IMR-90 (cell line): ENCODE measurements around the gene LTBP1. TPM values are rescaled to one million over a fixed set of nuclear protein-coding genes. Genes with fewer than 3 reads are reported as not detected.

ENCODE experiments used
- ATAC-seq: fragments of 200-7000 bp; cut with Tn5 transposase; 2 replicates; pipeline ENCODE4 v1.9.1; 2020; ENCODE audit warnings: low read depth, mild to moderate bottlenecking, moderate library complexity
- BruUV-seq: library from RNA; stranded (reverse); fragments of 400-500 nt; replicated peaks from 2 replicates; lab custom pipeline; 2021; lab: Mats Ljungman, UMichigan
- CTCF ChIA-PET: fragments of 300-600 bp; formaldehyde crosslinking; extraction: SDS; loops from one replicate; lab custom pipeline; 2021; ENCODE audit warnings: antibody characterized with exemption; lab: Yijun Ruan, JAX
- POLR2A ChIA-PET: fragments of 300-600 bp; sonication (Branson Sonifier 250); formaldehyde crosslinking; loops from one replicate; lab custom pipeline; 2022; ENCODE audit warnings: antibody characterized with exemption; ENCODE audit not compliant: unreplicated experiment; lab: Charles Lee
- DNase-seq: peaks from one replicate; pipeline ENCODE4 v3.0.0; 2013
- H2AFZ ChIP-seq: replicated peaks from 2 replicates; pipeline ENCODE3; 2013; ENCODE audit warnings: low read length, mild to moderate bottlenecking; ENCODE audit not compliant: poor library complexity
- H2AK5ac ChIP-seq: 2 replicates; pipeline ENCODE4 v1.6.1; 2013; ENCODE audit warnings: low read depth, low read length, inconsistent platforms
- H2AK9ac ChIP-seq: replicated peaks from 2 replicates; pipeline ENCODE3; 2013; ENCODE audit warnings: mild to moderate bottlenecking, low read depth, low read length, moderate library complexity; ENCODE audit not compliant: poor library complexity
- H2BK120ac ChIP-seq: 2 replicates; pipeline ENCODE4 v1.6.1; 2013; ENCODE audit warnings: low read depth, low read length, inconsistent platforms
- H2BK15ac ChIP-seq: 3 replicates; pipeline ENCODE4 v1.6.1; 2013; ENCODE audit warnings: low read depth, low read length, inconsistent platforms
- H2BK20ac ChIP-seq: 2 replicates; pipeline ENCODE4 v1.6.1; 2013; ENCODE audit warnings: low read depth, mild to moderate bottlenecking, inconsistent platforms, low read length, moderate library complexity
- H2BK5ac ChIP-seq: 2 replicates; pipeline ENCODE4 v1.6.1; 2013; ENCODE audit warnings: mild to moderate bottlenecking, low read depth, low read length, inconsistent platforms; ENCODE audit not compliant: poor library complexity, severe bottlenecking
- H3K14ac ChIP-seq: replicated peaks from 2 replicates; pipeline ENCODE4 v1.6.1; 2013; ENCODE audit warnings: low read depth, low read length, inconsistent platforms
- H3K18ac ChIP-seq: 2 replicates; pipeline ENCODE4 v1.6.1; 2013; ENCODE audit warnings: low read depth, low read length, control low read depth
- H3K23ac ChIP-seq: 2 replicates; pipeline ENCODE4 v1.6.1; 2013; ENCODE audit warnings: low read depth, low read length, inconsistent platforms
- H3K27ac ChIP-seq: 2 replicates; pipeline ENCODE4 v1.5.1; 2013; ENCODE audit warnings: mild to moderate bottlenecking, control low read depth, low read length; ENCODE audit not compliant: insufficient read depth
- H3K27me3 ChIP-seq: 2 replicates; pipeline ENCODE4 v1.6.1; 2013; ENCODE audit warnings: low read length; ENCODE audit not compliant: control insufficient read depth, insufficient read depth
- H3K36me3 ChIP-seq: 2 replicates; pipeline ENCODE4 v1.6.1; 2013; ENCODE audit warnings: low read length, mixed read lengths; ENCODE audit not compliant: control insufficient read depth, insufficient read depth
- H3K4ac ChIP-seq: 2 replicates; pipeline ENCODE4 v1.6.1; 2013; ENCODE audit warnings: low read depth, low read length, inconsistent platforms
- H3K4me1 ChIP-seq: 2 replicates; pipeline ENCODE4 v1.6.1; 2013; ENCODE audit warnings: low read length, mixed read lengths; ENCODE audit not compliant: control insufficient read depth, insufficient read depth
- H3K4me2 ChIP-seq: 2 replicates; pipeline ENCODE4 v1.6.1; 2013; ENCODE audit warnings: low read depth, mild to moderate bottlenecking, control low read depth, low read length, moderate library complexity
- H3K4me3 ChIP-seq: 2 replicates; pipeline ENCODE4 v1.5.1; 2013; ENCODE audit warnings: low read depth, mild to moderate bottlenecking, control low read depth, low read length, moderate library complexity; ENCODE audit not compliant: insufficient read depth
- H3K56ac ChIP-seq: 2 replicates; pipeline ENCODE4 v1.6.1; 2013; ENCODE audit warnings: low read length, inconsistent platforms; ENCODE audit not compliant: insufficient read depth; ENCODE audit errors: extremely low read depth
- H3K79me1 ChIP-seq, 2 experiments: 2 replicates each; pipeline ENCODE4 v1.6.1; 2013; ENCODE audit warnings: low read length in 2 of 2, inconsistent platforms in 1 of 2, low read depth in 1 of 2
- H3K9ac ChIP-seq: 2 replicates; pipeline ENCODE4 v1.6.1; 2013; ENCODE audit warnings: low read depth, low read length, control low read depth
- H3K9me1 ChIP-seq: 2 replicates; pipeline ENCODE4 v1.6.1; 2013; ENCODE audit warnings: low read length, inconsistent platforms; ENCODE audit not compliant: insufficient read depth
- H3K9me3 ChIP-seq: 2 replicates; pipeline ENCODE4 v1.6.1; 2013; ENCODE audit warnings: low read length; ENCODE audit not compliant: control insufficient read depth, insufficient read depth
- H4K20me1 ChIP-seq: 2 replicates; pipeline ENCODE4 v1.6.1; 2013; ENCODE audit warnings: low read length, inconsistent platforms; ENCODE audit not compliant: insufficient read depth
- H4K5ac ChIP-seq: 2 replicates; pipeline ENCODE4 v1.6.1; 2013; ENCODE audit warnings: mild to moderate bottlenecking, low read depth, low read length, control low read depth
- H4K8ac ChIP-seq, 2 experiments: 2 replicates each; pipeline ENCODE4 v1.6.1; 2013; ENCODE audit warnings: low read depth in 2 of 2, low read length in 2 of 2, control low read depth in 1 of 2, inconsistent platforms in 1 of 2
- H4K91ac ChIP-seq: 2 replicates; pipeline ENCODE4 v1.6.1; 2013; ENCODE audit warnings: low read depth, low read length, inconsistent platforms; ENCODE audit not compliant: insufficient read depth
- BHLHE40 ChIP-seq: fragments of 150-350 bp; IDR thresholded peaks from 2 replicates; pipeline ENCODE4 v1.6.1; 2016; ENCODE audit warnings: mild to moderate bottlenecking, low read depth, low read length
- CEBPB ChIP-seq: IDR thresholded peaks from 2 replicates; pipeline ENCODE4 v1.6.1; 2012; ENCODE audit warnings: low read depth, low read length, improper control_type of control experiment
- MAFK ChIP-seq: IDR thresholded peaks from 2 replicates; pipeline ENCODE4 v1.6.1; 2012; ENCODE audit warnings: low read depth, low read length, improper control_type of control experiment
- POLR2A ChIP-seq: IDR thresholded peaks from 2 replicates; pipeline ENCODE4 v1.6.1; 2012; ENCODE audit warnings: mild to moderate bottlenecking, low read depth, low read length
- RCOR1 ChIP-seq: IDR thresholded peaks from 2 replicates; pipeline ENCODE4 v1.6.1; 2012; ENCODE audit warnings: mild to moderate bottlenecking, low read length, improper control_type of control experiment; ENCODE audit not compliant: insufficient replicate concordance
- SMC3 ChIP-seq: fragments of 150-350 bp; IDR thresholded peaks from 2 replicates; pipeline ENCODE4 v1.6.1; 2016; ENCODE audit warnings: low read depth, mild to moderate bottlenecking, antibody characterized with exemption, low read length, moderate library complexity
- USF2 ChIP-seq: fragments of 150-350 bp; IDR thresholded peaks from 2 replicates; pipeline ENCODE4 v1.6.1; 2017; ENCODE audit warnings: mild to moderate bottlenecking, antibody characterized with exemption, low read length, low read depth
- WGBS, 2 experiments: methylation state at CpG; one replicate each; pipeline versions ENCODE4 v1.1.5 to v1.1.7; 2013; ENCODE audit warnings: missing lambda C conversion rate in 2 of 2; ENCODE audit not compliant: insufficient read length in 1 of 2; ENCODE audit errors: extremely low coverage in 2 of 2; 5-methylcytosine and 5-hydroxymethylcytosine counted together
- dilution Hi-C: fragments of 300-500 bp; cut with HindIII; formaldehyde crosslinking; loops from one replicate; pipeline ENCODE4 v1.14.3; 2018; ENCODE audit warnings: low sequenced_read_pairs; ENCODE audit not compliant: unreplicated experiment
- in situ Hi-C: fragments of 300-500 bp; cut with MboI; formaldehyde crosslinking; loops from 3 replicates; pipeline ENCODE4 v1.14.3; 2019; ENCODE audit warnings: low sequenced_read_pairs, inconsistent platforms, mixed read lengths
- intact Hi-C: fragments of 100-400 bp; cut with micrococcal nuclease; formaldehyde crosslinking; loops from 2 replicates; pipeline ENCODE4 v1.10.0; 2022
- polyA plus RNA-seq, 3 experiments: library from polyadenylated mRNA; depleted of rRNA; stranded (reverse); fragments of >200 nt; gene quantifications; 2 replicates each; pipeline ENCODE4 v1.2.3, GENCODE V29; 2012; ENCODE audit warnings: low replicate concordance in 1 of 3
- total RNA-seq: library from RNA; depleted of rRNA; stranded (reverse); fragments of >200 nt; gene quantifications from 2 replicates; pipeline ENCODE4 v1.2.3, GENCODE V29; 2012

Gene LTBP1
- total and polyA plus RNA-seq, 2 of the 4 experiments (the other 2 are of a cell fraction): 235 to 326 TPM

GRCh38 chr2:33051586-33052360, 105.0 kb downstream of the LTBP1 start (continued):
- TF ChIP-seq RCOR1: no peak
- no peak for TF ChIP-seq MAFK

DNA sequence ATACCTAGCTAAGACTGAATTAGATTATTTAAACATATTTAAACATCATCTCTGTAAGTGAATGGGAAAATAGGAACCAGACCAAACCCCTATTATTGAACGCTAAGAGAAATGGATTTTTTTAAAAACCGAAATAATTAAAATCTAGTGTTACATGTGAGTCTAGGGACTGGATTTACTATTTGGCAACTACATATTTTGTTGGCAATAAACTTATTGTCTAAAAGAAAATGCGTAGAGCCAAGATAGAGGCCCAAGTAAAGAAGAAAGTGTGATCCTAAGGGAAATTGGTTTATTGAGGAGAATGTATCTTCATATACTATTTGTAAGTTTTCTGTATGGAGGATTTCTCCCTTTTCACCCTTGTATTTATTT, 105.6 kb downstream of the LTBP1 start:
- no peak overlapping the region for H4K5ac ChIP-seq
- POLR2A ChIA-PET: no interaction called here
- DNase-seq (no peak), ATAC-seq (no peak)
- no peak overlapping the region for H4K8ac ChIP-seq
- peaks cover 8% of the 10 kb centered on the region for H3K4me1 ChIP-seq
- dilution Hi-C loops: no loop called here
- in situ Hi-C loops: no loop called here
- H3K23ac ChIP-seq: no peak overlapping the region
- no peak overlapping the region for H3K56ac ChIP-seq
- no peaks in the 10 kb centered on the region; the same call in 1 of the 2 replicates for H4K20me1 ChIP-seq
- H2AK5ac ChIP-seq: no peak overlapping the region
- no peak overlapping the region for H4K91ac ChIP-seq
- H2BK20ac ChIP-seq: no peak overlapping the region
- H3K9me1 ChIP-seq: peaks cover 5% of the 10 kb centered on the region; the same call in 1 of the 2 replicates
- H2BK15ac ChIP-seq: no peak overlapping the region
- H2AFZ ChIP-seq: no peak overlapping the region
- TF ChIP-seq POLR2A (no peak), CEBPB (no peak), USF2 (no peak), BHLHE40 (no peak), SMC3 (no peak), MAFK (no peak)
- no CpG with 5 or more reads among the region's 3 CpGs for WGBS, 2 experiments
- H3K18ac ChIP-seq: no peak overlapping the region
- no peak overlapping the region for H2BK120ac ChIP-seq
- peaks cover 8 to 33% of the 10 kb centered on the region in 2 experiments; a peak in 3 of 4 replicates for H3K79me1 ChIP-seq
- H3K4me2 ChIP-seq: no peak overlapping the region
- no TSS peak for BruUV-seq
- H2AK9ac ChIP-seq: no peak overlapping the region
- no peak overlapping the region for H3K4me3 ChIP-seq
- H3K14ac ChIP-seq: no peak overlapping the region
- no peaks in the 10 kb centered on the region for H3K27me3 ChIP-seq
- no peak overlapping the region for H3K4ac ChIP-seq
- H3K36me3 ChIP-seq: peaks cover 4% of the 10 kb centered on the region
- intact Hi-C loops: no loop called here
- H2BK5ac ChIP-seq: no peak overlapping the region
- no peak overlapping the region for H3K9ac ChIP-seq
- H3K9me3 ChIP-seq: peaks cover 4% of the 10 kb centered on the region; the same call in 1 of the 2 replicates
- CTCF ChIA-PET: interaction anchor here (0.7 kb wide), 1 partner anchor 10 kb away, joined by 4 read pairs; no protein-coding TSS in a partner anchor
- no peak overlapping the region for H3K27ac ChIP-seq
